Gastrocnemius medialis (tissue), 4 donors: Measurements from ENCODE around the gene ANO3. TPM values are rescaled to one million over a fixed set of nuclear protein-coding genes. Genes with fewer than 3 reads are reported as not detected.

Source experiments
- ATAC-seq, 2 donors: fragments of 150-250 bp; one replicate each; pipeline ENCODE4 v1.9.1; 2016
- DNase-seq, 2 donors: peaks; one replicate each; pipeline ENCODE4 v3.0.0-alpha.2; 2019
- H3K27ac ChIP-seq, 4 donors: fragments of 200-600 bp; sonication (generic); 1 replicate in 1 of 4; 2 replicates in 3 of 4; pipeline ENCODE4 v1.5.1; 2016 to 2018; ENCODE audit warnings: mild to moderate bottlenecking in 2 of 4, moderate library complexity in 1 of 4
- H3K27me3 ChIP-seq, 3 donors: fragments of 200-600 bp; sonication (generic) in 2 of 3; 1 replicate in 1 of 3; 2 replicates in 2 of 3; pipeline versions ENCODE4 v1.5.1 to v1.6.0; 2016 to 2019; ENCODE audit warnings: mild to moderate bottlenecking in 1 of 3, moderate library complexity in 1 of 3
- H3K36me3 ChIP-seq, 2 donors: fragments of 200-600 bp; sonication (generic) in 1 of 2; one replicate each; pipeline ENCODE4 v1.5.1; 2017 to 2018
- H3K4me1 ChIP-seq, 2 donors: fragments of 200-600 bp; sonication (generic) in 1 of 2; one replicate each; pipeline ENCODE4 v1.5.1; 2016 to 2017; ENCODE audit warnings: mild to moderate bottlenecking in 2 of 2
- H3K4me3 ChIP-seq, 4 donors: fragments of 200-600 bp; sonication (generic) in 3 of 4; 1 replicate in 1 of 4; 2 replicates in 3 of 4; pipeline ENCODE4 v1.5.1; 2016 to 2019; ENCODE audit warnings: mild to moderate bottlenecking in 2 of 4
- H3K9me3 ChIP-seq, 3 donors: fragments of 200-600 bp; sonication (generic) in 2 of 3; 1 replicate in 1 of 3; 2 replicates in 2 of 3; pipeline ENCODE4 v1.5.1; 2016 to 2019
- POLR2A ChIP-seq, 2 donors: fragments of 450-650 bp; IDR thresholded peaks; one replicate each; pipeline ENCODE4 v1.6.1; 2017; ENCODE audit warnings: antibody characterized with exemption in 2 of 2, mild to moderate bottlenecking in 2 of 2, moderate library complexity in 2 of 2
- in situ Hi-C, 4 donors: fragments of 200-750 bp; cut with MboI; loops; one replicate each; pipeline versions ENCODE4 v1.15.0 to v1.8.0; 2017; ENCODE audit warnings: low sequenced_read_pairs in 4 of 4
- intact Hi-C: fragments of 100-400 bp; cut with DNase I; formaldehyde crosslinking; loops from one replicate; pipeline ENCODE4 v1.15.1; 2023; ENCODE audit warnings: low total_unique reads
- total RNA-seq, 4 donors: library from RNA; depleted of rRNA; stranded (reverse); fragments of >200 nt; gene quantifications; one replicate each; pipeline versions ENCODE4 v1.1.0 to v1.2.3, GENCODE V29; 2016
- TF ChIP-seq, protein P1 (sequence below), 5 experiments: fragments of 450-650 bp in 3 of 5; fragments of 200-600 bp in 2 of 5; sonication (generic) in 2 of 5; IDR thresholded peaks in 4 of 5; conservative IDR thresholded peaks in 1 of 5; 1 replicate in 4 of 5; 2 replicates in 1 of 5; pipeline ENCODE4 v1.5.1; 2016 to 2019; ENCODE audit warnings: antibody characterized with exemption in 5 of 5, mild to moderate bottlenecking in 3 of 5, moderate library complexity in 3 of 5

ANO3 gene
- total RNA-seq, 4 donors from 2014 or later: 0.05 TPM; not detected in 3

DNA sequence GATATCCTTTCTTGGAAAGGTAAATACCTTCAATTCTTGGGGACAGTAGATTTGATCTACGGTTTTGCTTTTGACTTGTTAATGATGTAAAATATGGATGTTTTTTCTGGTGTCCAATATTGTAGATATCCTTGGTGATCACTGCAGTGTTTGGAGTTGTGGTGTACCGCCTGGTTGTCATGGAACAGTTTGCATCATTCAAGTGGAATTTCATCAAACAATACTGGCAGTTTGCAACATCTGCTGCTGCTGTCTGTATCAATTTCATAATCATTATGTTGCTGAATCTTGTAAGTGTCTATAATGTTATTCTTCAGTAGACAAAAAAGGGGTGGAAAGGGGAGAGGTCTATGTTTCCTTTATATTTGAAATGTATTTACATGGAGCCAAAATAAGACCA lies 267.5 kb downstream of the ANO3 start:
- intact Hi-C loops (no loop called here), in situ Hi-C loops (no loop called here)
- Histone ChIP-seq H3K4me1 (no peaks in the 10 kb centered on the region), H3K27ac (no peak overlapping the region), H3K27me3 (no peaks in the 10 kb centered on the region), H3K36me3 (no peaks in the 10 kb centered on the region), H3K9me3 (no peaks in the 10 kb centered on the region), H3K4me3 (no peak overlapping the region)
- TF ChIP-seq POLR2A (IDR thresholded peaks at IDR 0.05): no peak
- TF ChIP-seq, protein P1, sequence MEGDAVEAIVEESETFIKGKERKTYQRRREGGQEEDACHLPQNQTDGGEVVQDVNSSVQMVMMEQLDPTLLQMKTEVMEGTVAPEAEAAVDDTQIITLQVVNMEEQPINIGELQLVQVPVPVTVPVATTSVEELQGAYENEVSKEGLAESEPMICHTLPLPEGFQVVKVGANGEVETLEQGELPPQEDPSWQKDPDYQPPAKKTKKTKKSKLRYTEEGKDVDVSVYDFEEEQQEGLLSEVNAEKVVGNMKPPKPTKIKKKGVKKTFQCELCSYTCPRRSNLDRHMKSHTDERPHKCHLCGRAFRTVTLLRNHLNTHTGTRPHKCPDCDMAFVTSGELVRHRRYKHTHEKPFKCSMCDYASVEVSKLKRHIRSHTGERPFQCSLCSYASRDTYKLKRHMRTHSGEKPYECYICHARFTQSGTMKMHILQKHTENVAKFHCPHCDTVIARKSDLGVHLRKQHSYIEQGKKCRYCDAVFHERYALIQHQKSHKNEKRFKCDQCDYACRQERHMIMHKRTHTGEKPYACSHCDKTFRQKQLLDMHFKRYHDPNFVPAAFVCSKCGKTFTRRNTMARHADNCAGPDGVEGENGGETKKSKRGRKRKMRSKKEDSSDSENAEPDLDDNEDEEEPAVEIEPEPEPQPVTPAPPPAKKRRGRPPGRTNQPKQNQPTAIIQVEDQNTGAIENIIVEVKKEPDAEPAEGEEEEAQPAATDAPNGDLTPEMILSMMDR (IDR thresholded peaks at IDR 0.05 in 4 of 5, conservative IDR thresholded peaks at IDR 0.05 in 1 of 5): no peak
- DNase-seq (no peak), ATAC-seq (no peak)

DNA sequence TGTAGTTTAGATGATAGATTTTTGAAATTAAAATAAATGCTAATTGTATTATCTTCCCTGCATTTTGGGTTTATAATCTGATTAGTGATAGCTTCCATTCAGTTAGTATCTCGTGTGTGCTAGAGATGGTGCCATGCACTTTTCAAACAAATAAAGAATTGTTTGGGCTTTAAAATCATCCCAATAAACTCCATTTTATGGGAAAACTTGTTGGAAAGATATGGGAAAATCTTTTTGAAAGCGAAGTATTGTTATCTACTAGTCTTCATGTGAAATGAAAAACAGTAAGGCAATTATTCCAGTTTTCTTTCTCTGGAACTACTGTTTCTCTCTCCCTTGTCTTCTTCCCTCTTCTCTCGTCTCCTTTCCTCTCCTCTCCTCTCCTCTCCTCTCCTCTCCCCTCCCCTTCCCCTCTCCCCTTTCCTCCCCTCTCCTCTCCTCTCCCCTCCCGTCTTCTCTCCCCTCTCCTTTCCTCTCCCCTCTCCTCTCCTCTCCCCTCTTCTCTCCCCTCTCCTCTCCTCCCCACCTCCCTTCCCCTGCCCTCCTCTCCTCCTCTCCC lies 268.0 kb downstream of the ANO3 start:
- Histone ChIP-seq H3K4me1 (no peaks in the 10 kb centered on the region), H3K36me3 (no peaks in the 10 kb centered on the region), H3K9me3 (no peaks in the 10 kb centered on the region), H3K27me3 (no peaks in the 10 kb centered on the region), H3K27ac (no peak overlapping the region), H3K4me3 (no peak overlapping the region)
- in situ Hi-C loops: no loop called here
- ATAC-seq (no peak), DNase-seq (no peak)
- TF ChIP-seq, protein P1 (IDR thresholded peaks at IDR 0.05 in 4 of 5, conservative IDR thresholded peaks at IDR 0.05 in 1 of 5): no peak
- TF ChIP-seq POLR2A (IDR thresholded peaks at IDR 0.05): no peak
- intact Hi-C loops: no loop called here

DNA sequence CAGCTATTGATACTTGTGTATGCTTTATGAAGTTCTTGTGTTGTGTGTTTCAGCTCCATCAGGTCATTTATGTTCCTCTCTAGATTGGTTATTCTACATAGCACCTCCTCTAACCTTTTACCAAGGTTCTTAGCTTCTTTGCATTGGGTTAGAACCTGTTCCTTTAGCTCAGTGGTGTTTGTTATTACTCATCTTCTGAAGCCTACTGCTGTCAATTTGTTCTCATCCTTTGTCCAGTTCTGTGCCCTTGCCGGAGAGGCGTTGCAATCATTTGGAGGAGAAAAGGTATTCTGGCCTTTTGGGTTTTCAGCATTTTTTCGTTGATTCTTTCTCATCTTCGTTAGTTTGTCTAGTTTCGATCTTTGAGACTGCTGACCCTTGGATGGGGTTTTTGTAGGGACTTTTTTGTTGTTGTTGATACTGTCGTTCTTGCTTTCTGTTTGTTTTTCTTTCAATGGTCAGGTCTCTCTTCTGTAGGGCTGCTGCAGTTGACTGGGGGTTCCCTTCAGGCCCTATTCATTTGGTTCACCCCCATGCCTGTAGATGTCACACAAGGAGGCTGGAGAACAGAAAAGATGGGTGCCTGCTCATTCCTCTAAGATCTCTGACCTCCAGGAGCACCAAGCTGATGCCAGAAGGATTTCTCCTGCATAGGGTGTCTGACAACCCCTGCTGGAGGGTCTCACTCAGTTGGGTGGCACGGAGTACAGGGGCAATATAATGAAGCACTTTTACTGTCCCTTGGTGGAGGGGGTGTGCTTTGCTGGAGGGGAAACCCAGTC lies 276.0 kb downstream of the ANO3 start:
- in situ Hi-C loops (no loop called here), intact Hi-C loops (no loop called here)
- no peaks in the 10 kb centered on the region for H3K4me1 ChIP-seq
- no peak for DNase-seq
- H3K36me3 ChIP-seq: no peaks in the 10 kb centered on the region
- H3K27ac ChIP-seq: no peak overlapping the region
- no peak overlapping the region for H3K4me3 ChIP-seq
- TF ChIP-seq, protein P1 (IDR thresholded peaks at IDR 0.05 in 4 of 5, conservative IDR thresholded peaks at IDR 0.05 in 1 of 5): no peak
- no peak for TF ChIP-seq POLR2A (IDR thresholded peaks at IDR 0.05)
- no peaks in the 10 kb centered on the region for H3K27me3 ChIP-seq
- ATAC-seq: no peak
- H3K9me3 ChIP-seq: no peaks in the 10 kb centered on the region

DNA sequence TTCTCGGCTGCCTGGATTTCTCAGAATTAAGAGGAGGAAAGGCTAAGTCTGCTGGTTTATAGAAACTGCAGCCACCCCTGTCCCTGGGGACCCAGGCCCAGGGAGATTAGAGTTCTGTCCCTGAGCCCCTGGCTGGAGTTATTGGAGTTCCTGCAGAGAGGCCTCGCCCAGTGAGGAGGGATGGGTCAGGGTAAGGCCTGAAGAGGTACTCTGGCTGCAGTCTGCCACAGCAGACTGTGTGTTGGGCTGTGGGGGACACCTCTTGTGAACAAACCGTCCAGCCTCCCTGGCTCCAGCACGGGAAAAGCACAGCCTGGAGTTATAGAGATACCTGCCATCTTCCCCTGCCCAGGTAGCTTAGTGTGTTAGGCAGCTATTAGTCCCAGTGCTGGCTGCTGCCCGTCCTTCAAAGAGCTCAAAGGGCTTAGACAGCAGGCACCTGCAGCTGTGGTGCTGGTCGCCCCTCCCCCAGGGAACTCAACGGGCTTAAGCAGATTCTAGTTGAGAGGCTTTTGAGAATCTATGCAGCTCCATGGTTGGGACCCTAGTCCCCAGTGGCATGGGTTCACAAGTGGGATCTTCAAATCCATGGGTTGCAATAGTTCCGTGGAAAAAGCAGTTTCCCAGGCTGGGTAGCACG lies 276.7 kb downstream of the ANO3 start:
- in situ Hi-C loops: no loop called here
- DNase-seq: no peak
- no peaks in the 10 kb centered on the region for H3K4me1 ChIP-seq
- H3K4me3 ChIP-seq: no peak overlapping the region
- ATAC-seq: no peak
- no peaks in the 10 kb centered on the region for H3K9me3 ChIP-seq
- no peaks in the 10 kb centered on the region for H3K36me3 ChIP-seq
- TF ChIP-seq, protein P1 (IDR thresholded peaks at IDR 0.05 in 4 of 5, conservative IDR thresholded peaks at IDR 0.05 in 1 of 5): no peak
- no peak for TF ChIP-seq POLR2A (IDR thresholded peaks at IDR 0.05)
- no peaks in the 10 kb centered on the region for H3K27me3 ChIP-seq
- H3K27ac ChIP-seq: no peak overlapping the region
- intact Hi-C loops: no loop called here
